GM12878 (cell line): ENCODE measurements around the gene CYB5D1. TPM values are rescaled to one million over a fixed set of nuclear protein-coding genes. Genes with fewer than 3 reads are reported as not detected.
A peak's percentile ranks its signal among the peaks of the same experiment; 100 is the strongest.

Source experiments
- BMI1 ChIP-seq: fragments of 450-650 bp; IDR thresholded peaks from 2 replicates; pipeline ENCODE4 v1.6.1; 2016; ENCODE audit warnings: mild to moderate bottlenecking, moderate library complexity, borderline replicate concordance
- CBX5 ChIP-seq: sonication (generic); IDR thresholded peaks from 2 replicates; pipeline ENCODE4 v1.6.1; 2016; ENCODE audit warnings: low read depth, moderate library complexity, mild to moderate bottlenecking, inconsistent platforms
- CHD2 ChIP-seq: IDR thresholded peaks from 2 replicates; pipeline ENCODE4 v1.6.1; 2011; ENCODE audit warnings: low read depth, low read length, improper control_type of control experiment, borderline replicate concordance
- CREB1 ChIP-seq: IDR thresholded peaks from 2 replicates; pipeline ENCODE4 v1.6.1; 2012; ENCODE audit warnings: low read depth, mild to moderate bottlenecking, inconsistent platforms
- CREM ChIP-seq: IDR thresholded peaks from 2 replicates; pipeline ENCODE4 v1.6.1; 2014; ENCODE audit warnings: antibody characterized with exemption, low read depth
- EED ChIP-seq: sonication (generic); IDR thresholded peaks from 2 replicates; pipeline ENCODE4 v1.6.1; 2016; ENCODE audit warnings: antibody characterized with exemption, low read depth
- HDGF ChIP-seq: fragments of 450-650 bp; IDR thresholded peaks from 2 replicates; pipeline ENCODE4 v1.6.1; 2016; ENCODE audit warnings: antibody characterized with exemption
- IRF5 ChIP-seq: fragments of 450-650 bp; IDR thresholded peaks from 2 replicates; pipeline ENCODE4 v1.6.1; 2017; ENCODE audit warnings: borderline replicate concordance
- LARP7 ChIP-seq: fragments of 450-650 bp; IDR thresholded peaks from 2 replicates; pipeline ENCODE4 v1.6.1; 2017; ENCODE audit warnings: mild to moderate bottlenecking
- MTA2 ChIP-seq: fragments of 450-650 bp; IDR thresholded peaks from 2 replicates; pipeline ENCODE4 v1.6.1; 2016; ENCODE audit warnings: low read depth, mild to moderate bottlenecking, moderate library complexity
- MTA3 ChIP-seq: IDR thresholded peaks from 2 replicates; pipeline ENCODE4 v1.6.1; 2012; ENCODE audit warnings: low read length, inconsistent platforms, borderline replicate concordance
- NFIC ChIP-seq: IDR thresholded peaks from 2 replicates; pipeline ENCODE4 v1.6.1; 2012; ENCODE audit warnings: low read depth, mild to moderate bottlenecking, inconsistent platforms, low read length, moderate library complexity
- NR2C1 ChIP-seq: fragments of 450-650 bp; IDR thresholded peaks from 2 replicates; pipeline ENCODE4 v1.6.1; 2017; ENCODE audit warnings: antibody characterized with exemption, mild to moderate bottlenecking, moderate library complexity
- NRF1 ChIP-seq: conservative IDR thresholded peaks from 2 replicates; pipeline ENCODE4 v1.6.1; 2011; ENCODE audit warnings: mild to moderate bottlenecking, low read depth, low read length, improper control_type of control experiment
- PKNOX1 ChIP-seq: fragments of 450-650 bp; IDR thresholded peaks from 2 replicates; pipeline ENCODE4 v1.6.1; 2016; ENCODE audit warnings: mild to moderate bottlenecking
- POU2F2 ChIP-seq: IDR thresholded peaks from 3 replicates; pipeline ENCODE4 v1.6.1; 2011; ENCODE audit warnings: low read depth, mild to moderate bottlenecking, low read length, borderline replicate concordance
- RBBP5 ChIP-seq: fragments of 200-600 bp; sonication (generic); conservative IDR thresholded peaks from 2 replicates; pipeline ENCODE4 v1.6.1; 2016
- SMAD1 ChIP-seq: fragments of 450-650 bp; IDR thresholded peaks from 2 replicates; pipeline ENCODE4 v1.6.1; 2018; ENCODE audit warnings: mild to moderate bottlenecking, low read depth; ENCODE audit not compliant: partially characterized antibody
- YY1 ChIP-seq: IDR thresholded peaks from 2 replicates; pipeline ENCODE4 v1.6.1; 2011; ENCODE audit warnings: low read depth, mild to moderate bottlenecking, low read length
- ZNF384 ChIP-seq: IDR thresholded peaks from 2 replicates; pipeline ENCODE4 v1.6.1; 2012; ENCODE audit warnings: low read depth, mild to moderate bottlenecking, low read length, improper control_type of control experiment, borderline replicate concordance
- polyA plus RNA-seq, 11 experiments: library from polyadenylated mRNA; depleted of rRNA in 4 of 11; unstranded in 6 of 11; stranded (reverse) in 5 of 11; fragments of >200 nt; fragmentation: Nextera tagmentation in 4 of 11; fragmentation: Illumina TruSeq in 1 of 11; extraction: Ambion mirVana in 4 of 11; extraction: Trizol in 1 of 11; gene quantifications; 1 replicate in 1 of 11; 2 replicates in 10 of 11; pipeline versions ENCODE4 v1.2.1 to v1.2.3, GENCODE V29; 2011 to 2016; ENCODE audit warnings: inconsistent platforms in 2 of 11, missing spikeins in 2 of 11, low read depth in 1 of 11
- total RNA-seq, 4 experiments: library from RNA; depleted of rRNA in 3 of 4; stranded (reverse); fragments of >200 nt in 3 of 4; fragmentation: Illumina TruSeq in 1 of 4; extraction: Trizol in 1 of 4; gene quantifications; 2 replicates each; pipeline versions ENCODE4 v1.2.1 to v1.2.3, GENCODE V29; 2013 to 2021
- TF ChIP-seq, protein P1 (sequence below): fragments of 150-350 bp; IDR thresholded peaks from 2 replicates; pipeline ENCODE4 v1.6.1; 2014; ENCODE audit warnings: mild to moderate bottlenecking, low read depth, low read length
- TF ChIP-seq, protein P2 (sequence below): fragments of 450-650 bp; IDR thresholded peaks from 2 replicates; pipeline ENCODE4 v1.6.1; 2014; ENCODE audit warnings: mild to moderate bottlenecking

CYB5D1 gene
- total and polyA plus RNA-seq, 10 of the 15 experiments (the other 5 are each of a cell fraction or from before 2014, with no cell fraction given), result 1.6 to 8.7 (median 6.4) TPM

DNA sequence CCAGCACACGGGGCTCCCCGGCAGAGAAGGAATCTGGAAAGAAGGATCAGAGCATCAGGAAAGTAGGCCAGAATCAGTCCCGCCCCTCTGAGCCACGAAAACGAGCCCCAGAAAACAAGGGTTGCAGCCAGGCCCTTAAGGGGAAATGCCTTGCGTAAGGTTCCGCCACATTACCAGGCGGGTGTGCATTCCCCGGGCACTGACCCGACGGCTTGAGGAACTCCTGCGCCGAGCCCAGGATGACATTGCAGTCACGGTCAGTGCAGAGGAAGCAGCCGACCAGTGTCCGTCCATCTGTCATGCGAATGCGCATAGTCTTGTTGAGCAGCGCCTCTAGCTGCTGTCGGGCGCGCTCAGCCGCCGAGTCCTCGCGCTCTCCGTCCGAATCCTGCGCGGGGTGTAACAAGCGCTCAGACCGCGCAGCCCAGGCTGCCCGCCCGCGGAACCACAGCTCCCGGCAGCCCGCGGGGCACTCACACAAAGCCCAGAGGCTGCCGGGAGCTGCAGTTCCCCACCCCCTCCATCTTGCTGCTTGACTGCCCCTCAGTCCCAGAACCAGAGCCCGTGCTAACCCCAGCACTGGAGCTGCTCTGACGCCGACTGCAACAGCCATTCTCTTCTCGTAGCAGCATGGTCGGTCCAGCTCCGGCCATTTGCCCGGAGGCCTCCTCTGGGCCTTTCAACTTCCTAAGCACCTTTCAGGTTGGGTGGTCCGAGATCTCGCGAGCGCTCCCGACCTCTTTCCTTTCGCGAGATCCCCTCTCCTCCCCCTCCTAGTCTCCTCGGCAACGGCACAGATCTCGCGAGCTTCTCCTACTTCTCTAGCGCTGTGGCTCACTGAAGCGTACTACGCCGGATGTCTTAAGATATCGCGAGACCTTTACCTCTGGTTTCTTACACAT lies 741 bp upstream of the CYB5D1 start, which contains the start of gene NAA38 (continued):
- peak; percentile 76 for TF ChIP-seq NR2C1
- TF ChIP-seq PKNOX1, result peak; percentile 74
- TF ChIP-seq, protein P1, sequence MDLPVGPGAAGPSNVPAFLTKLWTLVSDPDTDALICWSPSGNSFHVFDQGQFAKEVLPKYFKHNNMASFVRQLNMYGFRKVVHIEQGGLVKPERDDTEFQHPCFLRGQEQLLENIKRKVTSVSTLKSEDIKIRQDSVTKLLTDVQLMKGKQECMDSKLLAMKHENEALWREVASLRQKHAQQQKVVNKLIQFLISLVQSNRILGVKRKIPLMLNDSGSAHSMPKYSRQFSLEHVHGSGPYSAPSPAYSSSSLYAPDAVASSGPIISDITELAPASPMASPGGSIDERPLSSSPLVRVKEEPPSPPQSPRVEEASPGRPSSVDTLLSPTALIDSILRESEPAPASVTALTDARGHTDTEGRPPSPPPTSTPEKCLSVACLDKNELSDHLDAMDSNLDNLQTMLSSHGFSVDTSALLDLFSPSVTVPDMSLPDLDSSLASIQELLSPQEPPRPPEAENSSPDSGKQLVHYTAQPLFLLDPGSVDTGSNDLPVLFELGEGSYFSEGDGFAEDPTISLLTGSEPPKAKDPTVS, result no peak
- TF ChIP-seq BMI1, result peak; percentile 94
- no peak for TF ChIP-seq ZNF384
- TF ChIP-seq IRF5, result peak; percentile 95
- peak; percentile 85 for TF ChIP-seq NRF1
- TF ChIP-seq YY1, result peak; percentile 94
- peak; percentile 63 for TF ChIP-seq HDGF
- TF ChIP-seq POU2F2, result peak; percentile 36; the same call in 1 of the 3 replicates
- 0 out of 2 replicates have a peak, but pooled peaks have one; percentile 40 for TF ChIP-seq NFIC
- TF ChIP-seq CBX5, result 0 out of 2 replicates have a peak, but pooled peaks have one; percentile 17
- TF ChIP-seq CREM, result peak; percentile 65; the same call in 1 of the 2 replicates
- TF ChIP-seq MTA2, result peak; percentile 11; the same call in 1 of the 2 replicates
- TF ChIP-seq CHD2, result peak; percentile 99
- TF ChIP-seq, protein P2, sequence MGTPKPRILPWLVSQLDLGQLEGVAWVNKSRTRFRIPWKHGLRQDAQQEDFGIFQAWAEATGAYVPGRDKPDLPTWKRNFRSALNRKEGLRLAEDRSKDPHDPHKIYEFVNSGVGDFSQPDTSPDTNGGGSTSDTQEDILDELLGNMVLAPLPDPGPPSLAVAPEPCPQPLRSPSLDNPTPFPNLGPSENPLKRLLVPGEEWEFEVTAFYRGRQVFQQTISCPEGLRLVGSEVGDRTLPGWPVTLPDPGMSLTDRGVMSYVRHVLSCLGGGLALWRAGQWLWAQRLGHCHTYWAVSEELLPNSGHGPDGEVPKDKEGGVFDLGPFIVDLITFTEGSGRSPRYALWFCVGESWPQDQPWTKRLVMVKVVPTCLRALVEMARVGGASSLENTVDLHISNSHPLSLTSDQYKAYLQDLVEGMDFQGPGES, result no peak
- peak; percentile 74 for TF ChIP-seq CREB1
- TF ChIP-seq LARP7, result peak; percentile 75
- TF ChIP-seq RBBP5, result no peak
- no peak for TF ChIP-seq SMAD1
- no peak; the same call in 1 of the 2 replicates for TF ChIP-seq MTA3
- no peak for TF ChIP-seq EED
